NT2/D1 (cell line): ENCODE data around the gene PI4KA.

ENCODE experiments used
- SUZ12 ChIP-seq: IDR thresholded peaks from 2 replicates; pipeline ENCODE4 v1.6.1; 2011; ENCODE audit not compliant: insufficient read length, insufficient read depth; ENCODE audit errors: extremely low read depth
- YY1 ChIP-seq: IDR thresholded peaks from 2 replicates; pipeline ENCODE4 v1.6.1; 2011; ENCODE audit not compliant: insufficient read length, insufficient read depth
- ZNF274 ChIP-seq: IDR thresholded peaks from 2 replicates; pipeline ENCODE4 v1.6.1; 2011; ENCODE audit warnings: mild to moderate bottlenecking, low read depth, low read length

- no peak for TF ChIP-seq ZNF274
- no peak for TF ChIP-seq YY1
- TF ChIP-seq SUZ12: no peak
Measured at GRCh38 chr22:20763630-20764470, 94.8 kb downstream of the PI4KA start.
